ENCODE measurements around the gene PLXND1.
"Not testable (repeated sequence)": the region's sequence is repeated elsewhere in the genome, so short reads cannot be mapped to it uniquely, and the experiment has no call there.

Gene PLXND1

DNA sequence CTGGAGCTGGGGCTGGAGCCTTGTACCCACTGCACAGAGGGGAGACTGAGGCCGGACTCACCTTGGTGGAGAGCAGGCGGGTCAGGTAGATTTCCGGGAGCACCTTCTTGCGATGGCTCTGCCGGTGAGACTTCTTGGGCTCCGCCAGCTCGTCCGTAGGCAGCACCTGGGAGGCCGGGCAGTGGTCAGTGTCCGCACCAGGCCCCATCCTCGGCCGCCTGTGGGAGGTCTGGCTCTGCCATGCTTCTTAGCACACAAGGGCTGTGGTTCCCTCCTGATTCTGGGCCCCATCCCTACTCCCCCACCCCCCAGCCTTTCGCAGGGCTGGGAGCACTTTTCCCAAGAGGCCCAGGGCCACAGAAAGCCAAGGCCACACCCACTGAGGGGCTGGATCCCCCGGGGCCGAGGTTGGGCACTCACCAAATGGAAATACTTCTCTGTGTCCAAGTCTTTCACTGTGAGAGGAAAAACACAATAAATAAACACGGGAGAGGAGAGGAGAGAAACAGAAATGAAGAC is 46.1 kb downstream of the PLXND1 start:
- no peak for DNase-seq

DNA sequence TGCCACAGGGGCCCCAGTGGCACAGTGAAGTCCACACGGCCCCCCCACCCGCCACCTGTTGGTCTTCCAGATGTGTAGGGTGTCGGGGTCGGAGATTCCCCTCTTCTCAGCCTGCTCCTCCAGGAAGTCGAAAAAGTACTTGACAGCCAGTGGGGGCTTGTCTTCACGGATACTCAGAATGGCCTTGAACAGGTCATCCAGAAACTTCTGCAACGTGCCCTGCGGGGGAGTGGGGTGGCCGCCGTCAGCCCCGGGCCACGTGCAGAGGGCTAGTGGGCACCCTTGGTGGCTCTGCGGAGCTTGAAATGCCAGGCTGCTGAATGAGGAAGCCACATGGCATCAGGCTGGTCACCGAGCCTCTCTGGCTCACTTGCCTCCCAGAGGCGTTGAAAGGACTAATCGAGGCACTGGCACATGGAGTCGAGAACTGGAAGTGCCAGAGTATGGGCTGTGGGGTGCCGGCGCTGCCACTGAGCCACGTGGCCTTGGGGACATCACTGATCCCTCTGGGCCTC is 46.9 kb downstream of the PLXND1 start:
- DNase-seq = no peak

DNA sequence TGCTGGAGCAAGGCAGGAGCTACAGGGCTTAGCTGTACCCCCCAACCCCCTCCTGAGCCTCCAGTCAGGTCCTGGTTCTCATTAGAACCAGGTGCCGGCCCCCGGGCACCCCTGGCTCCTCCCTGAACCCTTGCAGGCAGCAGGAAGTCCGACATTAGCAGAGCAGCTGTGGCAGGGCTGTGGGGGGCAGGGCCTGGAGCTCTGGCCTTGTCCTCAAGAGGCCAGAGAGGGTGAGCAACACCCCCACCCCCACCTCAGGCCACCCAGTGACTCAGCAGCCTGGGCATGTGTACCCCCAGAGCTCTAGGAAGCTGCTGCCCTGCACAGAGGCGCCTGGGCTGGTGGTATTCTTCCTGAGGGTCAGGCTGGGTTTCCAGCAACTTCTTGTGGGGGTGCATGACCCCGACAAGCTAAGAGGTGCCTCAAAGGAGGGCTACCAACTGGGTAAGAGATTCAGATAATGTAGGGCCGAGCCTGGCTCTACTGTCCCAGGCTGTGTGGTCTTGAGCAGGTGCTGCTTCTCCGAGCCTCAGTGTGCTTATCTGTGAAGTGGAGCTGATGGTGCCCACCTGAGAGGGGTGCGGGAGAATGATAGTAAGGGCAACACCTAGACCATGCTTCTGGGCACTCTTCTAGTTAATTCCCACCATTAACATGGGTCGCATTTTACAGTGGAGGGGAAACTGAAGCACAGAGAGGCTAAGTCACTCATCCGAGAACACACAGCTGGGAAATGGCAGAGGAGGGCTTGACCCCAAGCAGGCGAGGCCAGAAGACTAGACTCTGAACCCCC is 47.5 kb downstream of the PLXND1 start:
- no peak for DNase-seq

DNA sequence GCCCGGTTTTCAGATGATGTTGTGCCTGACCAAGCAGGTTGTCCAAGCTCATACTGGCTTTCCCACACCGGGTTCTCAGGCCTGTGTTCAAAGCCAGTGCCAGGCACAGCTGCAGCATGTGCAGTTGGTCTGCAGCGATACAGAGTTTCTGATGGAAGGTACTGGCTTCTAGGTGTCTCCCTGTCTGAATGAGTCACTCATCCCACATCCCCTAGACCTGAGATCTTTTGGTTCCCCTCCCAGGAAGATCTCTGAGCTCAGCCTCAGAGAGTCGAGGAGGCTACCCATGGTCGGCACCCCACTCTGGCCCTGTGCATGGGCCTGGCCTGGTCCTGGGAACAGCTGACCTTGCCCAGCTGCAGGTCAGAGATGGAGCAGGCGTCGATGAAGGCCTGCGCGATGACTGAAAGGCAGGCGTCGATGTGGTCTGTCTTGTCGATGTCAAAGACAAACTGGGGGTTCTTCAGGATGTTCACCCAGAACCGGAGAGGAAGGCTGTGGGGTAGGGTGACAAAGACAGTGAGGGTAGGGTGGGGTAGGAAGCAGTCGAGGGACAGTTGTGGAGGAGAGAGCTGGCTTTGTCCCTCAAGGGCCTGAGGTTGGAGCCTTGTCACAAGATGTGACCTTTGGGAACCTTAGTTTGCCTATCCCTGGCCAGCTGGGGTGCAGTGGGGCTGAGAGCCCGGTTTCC is 48.2 kb downstream of the PLXND1 start:
- DNase-seq = no peak

GRCh38 chr3:129557548-129557894 is 49.0 kb downstream of the PLXND1 start:
- DNase-seq = no peak

DNA sequence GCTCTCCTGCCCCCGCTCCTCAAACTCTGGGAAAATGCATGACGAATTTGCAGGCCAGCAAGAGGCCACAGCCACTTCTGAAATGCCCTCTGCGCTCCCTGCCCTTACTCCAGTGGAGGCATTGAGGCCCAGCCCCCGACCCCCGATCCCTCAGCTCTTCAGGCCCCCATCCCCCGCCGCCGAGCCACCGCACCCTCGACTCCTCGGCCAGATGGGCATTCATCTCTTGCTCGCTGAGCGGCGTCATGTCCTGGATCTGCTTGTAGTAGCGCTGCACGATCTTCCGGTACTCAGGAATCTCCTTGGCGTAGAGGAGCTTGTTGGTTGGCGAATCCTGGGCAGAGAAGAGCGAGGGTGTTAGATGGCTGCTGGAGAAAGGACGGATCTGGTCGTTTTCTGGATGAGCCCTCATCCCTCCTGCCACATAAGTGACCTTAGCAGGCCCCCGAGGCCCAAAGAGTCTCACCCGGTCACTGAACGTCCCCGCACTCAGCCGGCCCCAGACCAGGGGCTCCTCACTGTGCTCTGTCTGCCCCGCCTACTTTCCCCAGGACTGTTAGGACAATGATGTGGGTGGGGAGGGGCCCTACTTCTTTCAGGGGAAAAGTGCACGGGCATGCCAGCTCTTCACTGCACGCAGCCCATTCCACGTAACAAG is 49.5 kb downstream of the PLXND1 start:
- no peak for DNase-seq

DNA sequence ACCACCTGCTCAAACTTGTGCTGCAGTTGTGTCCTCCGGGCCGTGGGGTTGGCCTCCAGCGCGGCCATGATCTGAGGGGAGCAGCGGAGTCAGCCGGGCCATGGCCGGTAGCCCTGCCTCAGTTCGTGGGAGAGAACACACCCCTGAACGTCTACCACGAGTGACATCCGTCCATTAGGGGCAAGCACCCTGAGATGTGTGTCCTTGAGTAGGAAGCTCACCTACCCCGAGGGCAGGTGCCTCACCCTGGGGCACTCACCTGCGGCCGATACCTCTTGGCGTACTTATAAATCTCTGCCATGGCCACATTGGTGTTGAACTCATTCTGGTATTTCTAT is 50.1 kb downstream of the PLXND1 start:
- no peak for DNase-seq

GRCh38 chr3:129555616-129556357 is 50.7 kb downstream of the PLXND1 start:
- DNase-seq = no peak

DNA sequence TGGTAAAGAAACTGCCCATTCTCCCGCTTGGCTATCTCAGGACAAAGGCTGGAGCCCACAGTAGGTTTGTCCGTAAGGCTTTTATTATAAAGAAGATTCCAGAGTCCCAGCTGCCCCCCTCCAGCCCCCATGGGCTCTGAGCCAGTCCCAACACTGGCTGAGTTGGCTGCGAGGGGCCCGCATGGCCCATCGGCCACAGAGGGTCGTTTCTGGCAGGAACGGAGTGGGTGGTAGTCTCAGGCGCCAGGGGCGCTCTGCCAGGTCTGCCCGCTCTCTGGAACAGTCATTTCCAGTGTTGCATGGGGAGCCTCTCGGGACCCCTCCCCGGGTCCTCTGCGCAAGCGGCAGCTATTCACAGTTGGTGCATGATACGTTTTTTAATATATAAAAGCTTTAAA is 51.3 kb downstream of the PLXND1 start:
- no peak for DNase-seq

GRCh38 chr3:129554356-129555152 is 51.9 kb downstream of the PLXND1 start:
- DNase-seq = no peak

- DNase-seq = no peak
Measured at GRCh38 chr3:129553719-129554118, 52.8 kb downstream of the PLXND1 start.

GRCh38 chr3:129553171-129553570 is 53.3 kb downstream of the PLXND1 start:
- no peak for DNase-seq

- no peak for DNase-seq
Measured at GRCh38 chr3:129552287-129553050, 54.0 kb downstream of the PLXND1 start.

DNA sequence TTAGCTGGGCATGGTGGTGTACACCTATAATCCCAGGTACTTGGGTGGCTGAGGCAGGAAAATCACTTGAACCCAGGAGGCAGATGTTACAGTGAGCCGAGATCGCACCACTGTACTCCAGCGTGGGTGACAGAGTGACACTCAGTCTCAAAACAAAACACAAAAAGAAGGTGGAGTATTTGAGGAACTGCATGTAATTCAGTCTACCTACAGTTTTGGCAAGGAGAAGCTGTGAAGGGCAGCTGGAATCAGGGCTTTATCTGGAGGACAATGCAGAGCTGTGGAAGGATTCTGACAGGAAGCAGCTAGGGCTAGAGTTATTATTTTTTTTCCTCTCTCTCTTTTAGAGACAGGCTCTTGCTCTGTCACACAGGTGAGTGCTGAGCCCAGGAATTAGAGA is 56.7 kb downstream of the PLXND1 start:
- DNase-seq = no peak

DNA sequence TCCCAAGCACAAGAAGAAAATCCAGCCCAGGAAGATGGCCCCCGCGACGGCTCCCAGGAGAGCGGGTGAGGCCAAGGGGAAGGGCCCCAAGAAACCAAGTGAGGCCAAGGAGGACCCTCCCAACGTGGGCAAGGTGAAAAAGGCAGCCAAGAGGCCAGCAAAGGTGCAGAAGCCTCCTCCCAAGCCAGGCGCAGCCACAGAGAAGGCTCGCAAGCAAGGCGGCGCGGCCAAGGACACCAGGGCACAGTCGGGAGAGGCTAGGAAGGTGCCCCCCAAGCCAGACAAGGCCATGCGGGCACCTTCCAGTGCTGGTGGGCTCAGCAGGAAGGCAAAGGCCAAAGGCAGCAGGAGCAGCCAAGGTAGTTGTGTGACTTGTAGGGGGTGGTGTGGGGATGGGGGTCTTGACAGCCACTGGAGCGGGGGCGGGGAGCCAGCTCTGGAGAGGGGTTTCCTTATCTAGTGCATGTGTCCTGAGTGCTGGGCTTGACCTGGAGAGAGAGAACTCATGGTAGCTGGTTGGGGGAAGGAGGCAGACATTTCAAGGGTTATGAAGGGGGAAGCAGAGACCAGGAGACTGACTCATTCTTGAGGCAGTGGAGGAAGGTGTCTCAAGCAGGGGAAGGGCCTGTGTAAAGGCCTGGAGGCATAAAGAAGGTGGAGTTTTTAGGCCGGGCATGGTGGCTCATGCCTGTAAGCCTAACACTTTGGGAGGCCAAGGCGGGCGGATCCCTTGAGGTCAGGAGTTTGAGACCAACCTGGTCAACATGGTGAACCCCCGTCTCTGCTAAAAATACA is 57.3 kb downstream of the PLXND1 start:
- DNase-seq = no peak

GRCh38 chr3:129548104-129548965 is 58.1 kb downstream of the PLXND1 start:
- no peak for DNase-seq

DNA sequence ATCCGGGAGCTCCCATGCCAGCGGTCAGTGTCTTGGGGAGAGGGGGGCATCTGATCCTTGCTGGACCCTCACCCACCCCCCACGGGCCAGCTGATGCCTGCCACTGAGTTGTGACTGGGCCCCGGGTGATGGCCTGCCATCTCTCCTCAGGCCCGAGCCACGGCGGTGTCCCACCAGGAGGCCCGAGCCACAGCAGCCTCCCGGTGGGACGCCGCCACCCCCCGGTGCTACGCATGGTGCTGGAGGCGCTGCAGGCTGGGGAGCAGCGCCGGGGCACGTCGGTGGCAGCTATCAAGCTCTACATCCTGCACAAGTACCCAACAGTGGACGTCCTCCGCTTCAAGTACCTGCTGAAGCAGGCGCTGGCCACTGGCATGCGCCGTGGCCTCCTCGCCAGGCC is 59.2 kb downstream of the PLXND1 start:
- DNase-seq = no peak

- DNase-seq = not testable (repeated sequence)
Measured at GRCh38 chr3:129545951-129546350, 60.5 kb downstream of the PLXND1 start.

DNA sequence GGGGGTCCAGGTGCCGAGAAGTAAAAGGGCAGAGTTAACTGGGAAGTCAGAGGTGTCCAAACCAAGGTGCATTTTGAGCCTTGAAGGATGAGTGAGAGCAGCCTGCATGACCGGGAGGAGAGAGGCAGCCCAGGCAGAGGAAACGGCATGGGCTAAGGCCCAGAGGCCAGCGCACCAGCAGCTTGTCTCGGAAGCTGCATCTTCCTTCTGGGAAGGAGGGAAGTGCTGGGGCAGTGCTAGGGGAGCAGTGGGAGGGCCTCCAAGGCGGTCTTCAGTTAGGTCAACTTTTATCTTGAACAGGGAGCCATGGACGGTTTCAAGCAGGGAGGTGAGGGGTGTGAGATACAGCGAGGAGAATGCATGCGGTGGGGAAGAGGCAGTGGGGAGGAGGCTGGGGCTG is 62.5 kb downstream of the PLXND1 start:
- DNase-seq = no peak

All from activated T-cell treated with anti-CD3 and anti-CD28 coated beads, Interleukin-2, amount 50 U/mL, for 1 hour (primary cell).